K562 (cell line): ENCODE results near the gene UTP11. TPM values are rescaled to one million over a fixed set of nuclear protein-coding genes. Genes with fewer than 3 reads are reported as not detected.

Experiments used
- ATF2 ChIP-seq: sonication (generic); formaldehyde crosslinking; IDR thresholded peaks from 2 replicates; pipeline ENCODE4 v1.8.1; 2022; ENCODE audit warnings: missing genetic modification reagents
- IRF9 ChIP-seq: fragments of 450-650 bp; IDR thresholded peaks from 2 replicates; pipeline ENCODE4 v1.6.1; 2016; ENCODE audit warnings: missing biosample characterization, missing genetic modification characterization
- JUN ChIP-seq, 2 experiments: sonication (generic) in 1 of 2; formaldehyde crosslinking in 1 of 2; IDR thresholded peaks; 2 replicates each; pipeline versions ENCODE4 v1.6.1 to v1.8.0; 2012 to 2022; ENCODE audit warnings: borderline replicate concordance in 2 of 2, mild to moderate bottlenecking in 2 of 2, improper control_type of control experiment in 1 of 2, low read depth in 1 of 2, low read length in 1 of 2, missing genetic modification reagents in 1 of 2
- JUND ChIP-seq, 2 experiments: IDR thresholded peaks; 2 replicates in 1 of 2; 3 replicates in 1 of 2; pipeline ENCODE4 v1.6.1; 2011; ENCODE audit warnings: borderline replicate concordance in 2 of 2, low read depth in 2 of 2, low read length in 2 of 2, improper control_type of control experiment in 1 of 2, missing biosample characterization in 1 of 2, missing genetic modification characterization in 1 of 2, missing genetic modification reagents in 1 of 2
- SMAD4 ChIP-seq: fragments of 250-450 bp; sonication (Bioruptor Pico); conservative IDR thresholded peaks from 2 replicates; pipeline ENCODE4 v1.8.0; 2021; ENCODE audit warnings: inconsistent platforms, mild to moderate bottlenecking, moderate library complexity
- SMARCA4 ChIP-seq: fragments of 450-650 bp; IDR thresholded peaks from 2 replicates; pipeline ENCODE4 v1.6.1; 2016
- TOE1 ChIP-seq, 2 experiments: fragments of 450-650 bp in 1 of 2; sonication (generic) in 1 of 2; formaldehyde crosslinking in 1 of 2; IDR thresholded peaks; 2 replicates each; pipeline versions ENCODE4 v1.7.1 to v1.8.0; 2016 to 2022; ENCODE audit warnings: borderline replicate concordance in 2 of 2, mild to moderate bottlenecking in 2 of 2, antibody characterized with exemption in 1 of 2, inconsistent platforms in 1 of 2, low read depth in 1 of 2, missing genetic modification reagents in 1 of 2, moderate library complexity in 1 of 2
- ZFX ChIP-seq: sonication (generic); formaldehyde crosslinking; IDR thresholded peaks from 2 replicates; pipeline ENCODE4 v1.8.0; 2022; ENCODE audit warnings: mild to moderate bottlenecking, missing genetic modification reagents, moderate library complexity
- ZNF197 ChIP-seq: fragments of 200-800 bp; sonication (Bioruptor generic); IDR thresholded peaks from 2 replicates; pipeline ENCODE4 v1.6.1; 2016; ENCODE audit warnings: low read depth, missing genetic modification characterization, missing compliant biosample characterization
- ZNF395 ChIP-seq: fragments of 200-800 bp; sonication (Bioruptor generic); IDR thresholded peaks from 2 replicates; pipeline ENCODE4 v1.6.1; 2017; ENCODE audit warnings: missing genetic modification characterization, missing compliant biosample characterization
- ZNF589 ChIP-seq: fragments of 200-800 bp; sonication (Bioruptor generic); IDR thresholded peaks from 2 replicates; pipeline ENCODE4 v1.6.1; 2016; ENCODE audit warnings: low read depth, missing genetic modification characterization, missing compliant biosample characterization
- polyA plus RNA-seq, 8 experiments: library from polyadenylated mRNA; depleted of rRNA in 4 of 8; stranded (reverse) in 5 of 8; unstranded in 3 of 8; fragments of >200 nt; fragmentation: Nextera tagmentation in 2 of 8; fragmentation: Illumina TruSeq in 1 of 8; extraction: Ambion mirVana in 2 of 8; extraction: Trizol in 1 of 8; gene quantifications; 2 replicates each; pipeline versions ENCODE4 v1.2.1 to v1.2.3, GENCODE V29; 2011 to 2014; ENCODE audit warnings: inconsistent platforms in 1 of 8, missing spikeins in 1 of 8
- total RNA-seq, 7 experiments: library from RNA; depleted of rRNA in 6 of 7; stranded (reverse); fragments of >200 nt in 6 of 7; fragmentation: Illumina TruSeq in 2 of 7; extraction: Trizol in 2 of 7; gene quantifications; 2 replicates each; pipeline versions ENCODE4 v1.2.1 to v1.2.3, GENCODE V29; 2011 to 2021; ENCODE audit warnings: low replicate concordance in 1 of 7
- TF ChIP-seq, protein P1 (sequence below): sonication (generic); formaldehyde crosslinking; IDR thresholded peaks from 2 replicates; pipeline ENCODE4 v1.8.0; 2023; ENCODE audit warnings: missing genetic modification reagents, mild to moderate bottlenecking, borderline replicate concordance

UTP11 gene
- total and polyA plus RNA-seq, 9 of the 15 experiments (the other 6 are each of a cell fraction or from before 2014, with no cell fraction given): 91.1 to 378 (median 221) TPM

DNA sequence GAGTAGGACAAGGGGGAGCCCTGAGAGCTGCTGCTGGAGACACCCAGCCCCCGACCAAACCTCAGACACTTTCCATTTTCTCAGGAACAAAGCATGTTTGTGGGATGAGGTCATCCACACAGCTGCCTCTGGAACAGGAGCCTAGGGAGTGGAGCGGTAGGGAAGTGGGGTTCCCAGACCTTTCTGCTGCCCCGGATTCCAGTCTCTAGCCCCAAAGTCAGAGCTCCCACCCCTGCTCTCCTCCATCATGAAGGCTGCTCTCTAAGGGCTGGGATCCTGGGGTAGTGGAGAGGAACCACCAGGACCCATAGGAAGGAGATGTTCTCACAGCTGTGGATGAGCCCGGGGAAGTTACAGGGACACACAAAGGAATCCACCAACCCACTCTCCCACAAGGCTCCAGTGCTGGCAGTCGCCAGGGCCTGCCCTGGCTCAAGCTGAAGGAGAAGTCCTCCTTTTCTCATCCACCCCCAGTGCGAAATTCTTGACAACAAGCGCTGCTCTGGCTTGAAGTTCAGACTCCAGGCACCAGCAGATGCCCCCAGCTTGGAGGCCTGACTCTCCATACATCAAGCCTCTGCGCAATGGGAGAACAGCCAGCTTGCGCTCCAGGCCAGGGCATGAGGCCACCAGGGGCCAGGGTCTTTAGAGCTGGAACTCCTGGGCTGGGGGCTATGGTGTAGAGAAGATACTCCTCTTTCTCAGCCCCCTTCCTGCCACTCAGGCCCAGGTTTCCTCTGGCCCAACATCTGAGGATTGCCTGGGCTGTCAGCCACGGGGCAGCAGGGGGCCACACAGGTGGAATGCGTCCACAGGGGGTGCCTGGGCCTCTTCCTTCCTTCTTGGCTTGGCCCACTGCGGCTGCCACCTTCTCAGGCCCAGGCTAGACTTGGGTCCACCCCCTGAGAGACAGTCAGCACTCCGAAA is 11.7 kb upstream of the UTP11 start (continued):
- TF ChIP-seq, protein P1, sequence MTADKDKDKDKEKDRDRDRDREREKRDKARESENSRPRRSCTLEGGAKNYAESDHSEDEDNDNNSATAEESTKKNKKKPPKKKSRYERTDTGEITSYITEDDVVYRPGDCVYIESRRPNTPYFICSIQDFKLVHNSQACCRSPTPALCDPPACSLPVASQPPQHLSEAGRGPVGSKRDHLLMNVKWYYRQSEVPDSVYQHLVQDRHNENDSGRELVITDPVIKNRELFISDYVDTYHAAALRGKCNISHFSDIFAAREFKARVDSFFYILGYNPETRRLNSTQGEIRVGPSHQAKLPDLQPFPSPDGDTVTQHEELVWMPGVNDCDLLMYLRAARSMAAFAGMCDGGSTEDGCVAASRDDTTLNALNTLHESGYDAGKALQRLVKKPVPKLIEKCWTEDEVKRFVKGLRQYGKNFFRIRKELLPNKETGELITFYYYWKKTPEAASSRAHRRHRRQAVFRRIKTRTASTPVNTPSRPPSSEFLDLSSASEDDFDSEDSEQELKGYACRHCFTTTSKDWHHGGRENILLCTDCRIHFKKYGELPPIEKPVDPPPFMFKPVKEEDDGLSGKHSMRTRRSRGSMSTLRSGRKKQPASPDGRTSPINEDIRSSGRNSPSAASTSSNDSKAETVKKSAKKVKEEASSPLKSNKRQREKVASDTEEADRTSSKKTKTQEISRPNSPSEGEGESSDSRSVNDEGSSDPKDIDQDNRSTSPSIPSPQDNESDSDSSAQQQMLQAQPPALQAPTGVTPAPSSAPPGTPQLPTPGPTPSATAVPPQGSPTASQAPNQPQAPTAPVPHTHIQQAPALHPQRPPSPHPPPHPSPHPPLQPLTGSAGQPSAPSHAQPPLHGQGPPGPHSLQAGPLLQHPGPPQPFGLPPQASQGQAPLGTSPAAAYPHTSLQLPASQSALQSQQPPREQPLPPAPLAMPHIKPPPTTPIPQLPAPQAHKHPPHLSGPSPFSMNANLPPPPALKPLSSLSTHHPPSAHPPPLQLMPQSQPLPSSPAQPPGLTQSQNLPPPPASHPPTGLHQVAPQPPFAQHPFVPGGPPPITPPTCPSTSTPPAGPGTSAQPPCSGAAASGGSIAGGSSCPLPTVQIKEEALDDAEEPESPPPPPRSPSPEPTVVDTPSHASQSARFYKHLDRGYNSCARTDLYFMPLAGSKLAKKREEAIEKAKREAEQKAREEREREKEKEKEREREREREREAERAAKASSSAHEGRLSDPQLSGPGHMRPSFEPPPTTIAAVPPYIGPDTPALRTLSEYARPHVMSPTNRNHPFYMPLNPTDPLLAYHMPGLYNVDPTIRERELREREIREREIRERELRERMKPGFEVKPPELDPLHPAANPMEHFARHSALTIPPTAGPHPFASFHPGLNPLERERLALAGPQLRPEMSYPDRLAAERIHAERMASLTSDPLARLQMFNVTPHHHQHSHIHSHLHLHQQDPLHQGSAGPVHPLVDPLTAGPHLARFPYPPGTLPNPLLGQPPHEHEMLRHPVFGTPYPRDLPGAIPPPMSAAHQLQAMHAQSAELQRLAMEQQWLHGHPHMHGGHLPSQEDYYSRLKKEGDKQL (CRISPR knock-in tag): no peak
- TF ChIP-seq JUN (IDR thresholded peaks at IDR 0.05; ENCODE audit: borderline replicate concordance, low read depth, low read length) (peak; percentile 93), JUN (CRISPR knock-in tag; IDR thresholded peaks at IDR 0.05; ENCODE audit: borderline replicate concordance) (no peak), ZFX (CRISPR knock-in tag) (peak; percentile 66), ZNF197 (CRISPR knock-in tag) (0 out of 2 replicates have a peak, but pooled peaks have one; percentile 1), ZNF589 (0 out of 2 replicates have a peak, but pooled peaks have one; percentile 4), SMAD4 (peak; percentile 26), TOE1 (IDR thresholded peaks at IDR 0.05; ENCODE audit: borderline replicate concordance) (no peak), TOE1 (CRISPR knock-in tag; IDR thresholded peaks at IDR 0.05; ENCODE audit: borderline replicate concordance, low read depth) (0 out of 2 replicates have a peak, but pooled peaks have one; percentile 64), JUND (IDR thresholded peaks at IDR 0.05; ENCODE audit: borderline replicate concordance, low read depth, low read length) (peak; percentile 93), JUND (tag; IDR thresholded peaks at IDR 0.05; ENCODE audit: borderline replicate concordance, low read depth, low read length) (peak; percentile 85; the same call in 2 of the 3 replicates), IRF9 (tag) (no peak), ATF2 (CRISPR knock-in tag) (0 out of 2 replicates have a peak, but pooled peaks have one; percentile 19), ZNF395 (peak; percentile 88), SMARCA4 (0 out of 2 replicates have a peak, but pooled peaks have one; percentile 22)
